Effector memory CD4-positive, alpha-beta T cell (primary cell): ENCODE results near the gene CYP3A5.
"Not testable (repeated sequence)": the region's sequence is repeated elsewhere in the genome, so short reads cannot be mapped to it uniquely, and the experiment has no call there.

Experiments
- DNase-seq, 3 donors: peaks; one replicate each; pipeline ENCODE4 v3.0.0-alpha.2; 2020
- H3K27ac ChIP-seq: 2 replicates; pipeline ENCODE4 v1.7.0; 2013; ENCODE audit warnings: mild to moderate bottlenecking, low read length, moderate library complexity; ENCODE audit not compliant: insufficient read depth, poor library complexity, severe bottlenecking
- H3K27me3 ChIP-seq: replicated peaks from 2 replicates; pipeline ENCODE4 v1.7.0; 2013; ENCODE audit warnings: mild to moderate bottlenecking, low read length; ENCODE audit not compliant: insufficient read depth, control insufficient read depth, poor library complexity, severe bottlenecking
- H3K36me3 ChIP-seq: 2 replicates; pipeline ENCODE4 v1.7.0; 2013; ENCODE audit warnings: mild to moderate bottlenecking, low read length, moderate library complexity; ENCODE audit not compliant: control insufficient read depth, insufficient read depth
- H3K4me1 ChIP-seq: 2 replicates; pipeline ENCODE4 v1.7.0; 2013; ENCODE audit warnings: low read length, mild to moderate bottlenecking; ENCODE audit not compliant: control insufficient read depth, insufficient read depth, poor library complexity, severe bottlenecking
- H3K4me3 ChIP-seq: 2 replicates; pipeline ENCODE4 v1.7.0; 2013; ENCODE audit warnings: low read length, low read depth, mild to moderate bottlenecking; ENCODE audit not compliant: insufficient read depth, poor library complexity, severe bottlenecking
- H3K9me3 ChIP-seq: 2 replicates; pipeline ENCODE4 v1.7.0; 2013; ENCODE audit warnings: mild to moderate bottlenecking, low read length, moderate library complexity; ENCODE audit not compliant: control insufficient read depth
- total RNA-seq, 3 donors: gene quantifications; one replicate each; lab custom pipeline; 2026; lab: John Stamatoyannopoulos, UW

CYP3A5 gene
- total RNA-seq: 0 reads per million in 3 donors

- no peak within 1 kb of the TSS for H3K4me3 ChIP-seq
- no peaks in the 10 kb centered on the region for H3K4me1 ChIP-seq
- no peaks in the 10 kb centered on the region for H3K9me3 ChIP-seq
- no peak for DNase-seq
- no peaks in the 10 kb centered on the region for H3K27me3 ChIP-seq
- H3K36me3 ChIP-seq: no peaks in the 10 kb centered on the region
- H3K27ac ChIP-seq: no peak within 1 kb of the TSS
Observed at GRCh38 chr7:99679400-99680191, at the start of gene CYP3A5. Gene CYP3A5, minus strand, starts transcription at chr7:99679996. Its CDS starts 100 bp downstream, at chr7:99679896.

DNA sequence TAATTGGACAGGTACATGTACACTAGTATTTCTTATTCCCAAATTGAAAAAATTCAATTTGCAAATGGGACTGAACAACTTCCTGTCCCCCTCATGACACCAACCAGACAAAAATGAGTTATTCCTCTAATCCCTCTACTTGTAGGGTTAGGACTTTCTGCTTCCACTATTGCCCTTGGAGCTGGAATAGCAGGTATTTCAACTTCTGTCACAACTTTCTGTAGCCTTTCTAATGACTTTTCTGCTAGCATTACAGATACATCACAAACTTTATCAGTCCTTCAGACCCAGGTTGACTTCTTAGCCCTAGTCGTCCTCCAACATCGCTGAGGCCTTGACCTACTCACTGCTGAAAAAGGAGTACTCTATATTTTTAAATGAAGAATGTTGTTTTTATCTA, 48.8 kb upstream of the CYP3A5 start:
- Histone ChIP-seq H3K4me3 (no peak overlapping the region), H3K9me3 (no peaks in the 10 kb centered on the region), H3K27ac (no peak overlapping the region), H3K4me1 (no peaks in the 10 kb centered on the region), H3K27me3 (no peaks in the 10 kb centered on the region), H3K36me3 (no peaks in the 10 kb centered on the region)
- no peak for DNase-seq

GRCh38 chr7:99723201-99723600, 43.4 kb upstream of the CYP3A5 start:
- H3K4me3 ChIP-seq, H3K27ac ChIP-seq, H3K27me3 ChIP-seq, DNase-seq, H3K36me3 ChIP-seq, H3K4me1 ChIP-seq, H3K9me3 ChIP-seq: not testable (repeated sequence)

- Histone ChIP-seq H3K36me3 (no peaks in the 10 kb centered on the region), H3K4me1 (no peaks in the 10 kb centered on the region), H3K4me3 (no peak overlapping the region), H3K27me3 (no peaks in the 10 kb centered on the region), H3K27ac (no peak overlapping the region), H3K9me3 (no peaks in the 10 kb centered on the region)
- DNase-seq: no peak
Observed at GRCh38 chr7:99720800-99721595, 41.2 kb upstream of the CYP3A5 start.

DNA sequence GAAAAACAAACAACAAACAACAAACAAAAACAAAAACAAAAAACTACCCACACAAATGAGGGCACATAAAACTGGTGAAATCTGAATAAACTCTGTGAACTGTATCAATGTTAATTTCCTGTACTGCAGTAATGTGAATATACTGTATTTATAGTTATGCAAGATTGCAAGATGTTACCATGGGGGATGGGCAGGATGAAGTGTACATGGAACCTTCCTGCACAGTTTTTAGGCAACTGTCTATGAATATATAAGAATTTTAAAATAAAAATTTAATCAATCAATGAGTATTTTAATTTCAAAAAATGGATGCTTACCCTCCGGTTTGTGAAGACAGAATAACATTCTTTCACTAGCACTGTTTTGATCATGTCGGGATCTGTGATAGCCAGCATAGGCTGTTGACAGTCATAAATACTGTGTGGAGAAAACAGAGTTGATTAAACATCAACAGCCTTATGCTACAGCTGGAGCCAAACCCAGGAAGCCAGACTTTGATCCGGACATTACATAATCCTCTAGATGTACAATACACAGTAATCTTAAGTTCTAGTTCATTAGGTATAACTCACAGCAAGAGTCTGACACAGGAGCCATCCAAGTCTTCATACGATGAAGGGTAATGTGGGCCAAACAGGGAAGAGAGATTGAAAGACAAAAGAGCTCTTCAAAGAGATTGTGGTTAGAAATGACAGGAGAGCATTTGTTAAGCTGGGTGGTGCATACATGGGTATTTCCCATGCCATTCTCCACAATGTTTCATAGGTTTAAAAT, 40.4 kb upstream of the CYP3A5 start:
- no peaks in the 10 kb centered on the region for H3K27me3 ChIP-seq
- H3K4me1 ChIP-seq: no peaks in the 10 kb centered on the region
- no peak for DNase-seq
- H3K27ac ChIP-seq: no peak overlapping the region
- H3K9me3 ChIP-seq: no peaks in the 10 kb centered on the region
- H3K36me3 ChIP-seq: no peaks in the 10 kb centered on the region
- no peak overlapping the region for H3K4me3 ChIP-seq

DNA sequence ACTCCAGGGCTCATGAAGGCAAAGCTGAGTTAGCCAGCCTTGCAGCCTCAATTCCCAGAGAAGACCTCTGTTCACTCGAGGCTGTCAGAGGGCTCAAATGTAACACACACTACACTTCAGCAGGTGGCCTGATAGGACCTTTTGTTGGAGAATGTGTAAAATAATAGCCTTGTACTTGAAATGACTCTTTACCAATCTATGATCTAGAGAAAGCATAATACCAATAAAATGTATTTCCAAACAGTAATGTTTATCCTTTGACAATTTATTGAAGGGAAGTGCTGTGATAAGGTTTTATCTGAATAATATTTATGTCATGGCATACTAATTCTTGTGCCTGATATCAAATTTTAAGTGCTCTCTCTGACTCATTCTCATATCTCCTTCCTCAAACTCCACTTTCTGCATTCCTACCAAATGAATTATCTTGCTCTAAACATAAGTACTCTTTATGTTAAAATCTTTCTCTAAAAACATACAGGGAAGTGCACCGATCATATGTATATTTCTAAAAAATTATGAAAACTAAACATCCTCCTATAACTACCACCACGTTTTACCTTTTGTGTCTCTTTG, 34.3 kb upstream of the CYP3A5 start:
- H3K4me3 ChIP-seq: no peak overlapping the region
- no peak for DNase-seq
- no peak overlapping the region for H3K27ac ChIP-seq

DNA sequence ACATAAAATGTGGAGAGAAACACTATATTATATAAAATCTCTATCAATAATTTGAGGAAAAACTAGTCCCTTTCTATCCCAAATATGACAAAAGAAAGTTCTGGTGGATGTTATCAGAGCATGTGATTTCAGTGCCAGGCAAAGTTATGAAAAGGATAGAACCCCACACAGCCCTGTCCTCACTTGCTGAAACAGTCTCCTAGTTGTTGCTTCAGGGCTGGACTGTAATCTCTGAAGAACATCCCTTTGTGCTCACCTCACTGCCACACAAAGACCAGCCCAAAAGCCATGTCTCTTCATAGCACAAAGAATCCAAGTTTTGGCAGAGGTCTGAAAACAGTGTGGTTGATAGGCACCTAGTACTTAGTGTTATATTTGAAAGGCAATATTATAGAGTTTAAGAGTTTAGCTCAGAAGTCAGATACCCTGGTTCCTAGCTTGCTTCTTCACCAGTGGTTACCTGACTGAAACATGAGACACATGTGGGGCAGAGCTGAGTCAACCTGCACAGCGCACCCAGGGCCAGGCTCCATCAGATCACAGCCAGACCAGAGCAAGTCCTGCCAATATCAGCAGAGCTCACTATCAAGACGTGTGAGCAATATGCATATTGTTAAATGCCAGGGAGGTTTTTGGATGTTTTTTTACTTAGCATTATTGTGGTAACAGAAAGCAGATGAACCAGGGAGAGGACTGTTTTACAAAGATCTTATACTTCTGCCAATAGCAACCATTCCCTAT, 30.2 kb upstream of the CYP3A5 start:
- Histone ChIP-seq H3K4me3 (no peak overlapping the region), H3K36me3 (no peaks in the 10 kb centered on the region), H3K9me3 (no peaks in the 10 kb centered on the region), H3K27me3 (no peaks in the 10 kb centered on the region), H3K4me1 (no peaks in the 10 kb centered on the region), H3K27ac (no peak overlapping the region)
- no peak for DNase-seq

More for the DNA sequence above, 34.3 kb upstream of the CYP3A5 start:
- Histone ChIP-seq H3K27me3 (no peaks in the 10 kb centered on the region), H3K36me3 (no peaks in the 10 kb centered on the region), H3K9me3 (no peaks in the 10 kb centered on the region), H3K4me1 (no peaks in the 10 kb centered on the region)

GRCh38 chr7:99709260-99709659, 29.5 kb upstream of the CYP3A5 start:
- H3K9me3 ChIP-seq: no peaks in the 10 kb centered on the region

DNA sequence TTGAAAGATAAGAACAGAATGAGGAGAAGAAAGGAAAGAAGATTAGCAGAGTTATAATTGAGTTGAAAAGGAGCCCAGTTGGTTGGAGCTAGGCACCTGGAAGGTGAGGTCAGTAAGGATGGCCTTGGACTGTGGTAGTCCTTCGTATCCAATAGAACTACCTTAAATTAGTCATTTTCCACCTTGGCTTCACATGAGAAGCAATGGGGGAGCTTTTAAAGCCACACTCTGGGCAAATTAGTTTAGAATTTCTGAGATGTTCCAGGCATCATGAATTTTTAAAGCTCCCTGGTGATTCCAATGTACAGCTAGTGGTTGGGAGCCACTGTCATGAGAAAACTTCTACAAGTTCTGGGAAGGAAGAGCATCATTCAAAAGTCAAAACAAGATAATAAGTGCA, 27.3 kb upstream of the CYP3A5 start:
- no peak overlapping the region for H3K4me3 ChIP-seq
- no peak for DNase-seq
- H3K27me3 ChIP-seq: no peaks in the 10 kb centered on the region
- no peaks in the 10 kb centered on the region for H3K4me1 ChIP-seq
- H3K36me3 ChIP-seq: no peaks in the 10 kb centered on the region
- H3K27ac ChIP-seq: no peak overlapping the region
- no peaks in the 10 kb centered on the region for H3K9me3 ChIP-seq

More at GRCh38 chr7:99709260-99709659, 29.5 kb upstream of the CYP3A5 start:
- no peak overlapping the region for H3K27ac ChIP-seq
- no peaks in the 10 kb centered on the region for H3K36me3 ChIP-seq
- no peaks in the 10 kb centered on the region for H3K27me3 ChIP-seq
- no peaks in the 10 kb centered on the region for H3K4me1 ChIP-seq
- no peak for DNase-seq
- no peak overlapping the region for H3K4me3 ChIP-seq
